Upper lobe of right lung (tissue), 1 donor: ENCODE data around the gene ANKMY1. TPM values are rescaled to one million over a fixed set of nuclear protein-coding genes. Genes with fewer than 3 reads are reported as not detected.
A peak's percentile ranks its signal among the peaks of the same experiment; 100 is the strongest.

Experiments used
- ATAC-seq: fragments of 200-7000 bp; cut with Tn5 transposase; one replicate; pipeline ENCODE4 v1.9.1; 2020; ENCODE audit warnings: mild to moderate bottlenecking, moderate library complexity
- DNase-seq: peaks from one replicate; pipeline ENCODE4 v3.0.0-alpha.2; 2020
- H3K27ac ChIP-seq: fragments of 200-600 bp; one replicate; pipeline ENCODE4 v1.8.0; 2022
- H3K27me3 ChIP-seq: fragments of 200-600 bp; one replicate; pipeline ENCODE4 v1.8.0; 2022; ENCODE audit warnings: mild to moderate bottlenecking
- H3K36me3 ChIP-seq: fragments of 200-600 bp; one replicate; pipeline ENCODE4 v1.8.0; 2022
- H3K4me1 ChIP-seq: fragments of 200-600 bp; one replicate; pipeline ENCODE4 v1.8.0; 2022
- H3K4me3 ChIP-seq: fragments of 200-600 bp; one replicate; pipeline ENCODE4 v1.8.0; 2022; ENCODE audit warnings: mild to moderate bottlenecking
- H3K9me3 ChIP-seq: fragments of 200-600 bp; one replicate; pipeline ENCODE4 v1.8.0; 2022
- CTCF ChIP-seq: fragments of 200-600 bp; IDR thresholded peaks from one replicate; pipeline ENCODE4 v1.8.0; 2022; ENCODE audit warnings: antibody characterized with exemption
- intact Hi-C: fragments of 100-400 bp; cut with DNase I; formaldehyde crosslinking; loops from one replicate; pipeline ENCODE4 v1.11.0; 2022
- total RNA-seq: library from RNA; stranded (reverse); fragmentation: NEBNext Ultra II Directional; extraction: Animal tissue kit (Norgen Biotek cat#: 25700); gene quantifications from one replicate; pipeline ENCODE4 v1.2.1, GENCODE V29; 2021
- donor health status: DM: no; HTN: yes; CAD: no; lungs with severe emphysema.

The ANKMY1 gene
- total RNA-seq, 1 donor from 2014 or later, result 19.3 TPM

- no peaks in the 10 kb centered on the region for H3K36me3 ChIP-seq
- ATAC-seq, result no peak
- H3K4me3 ChIP-seq, result no peak overlapping the region
- no peaks in the 10 kb centered on the region for H3K9me3 ChIP-seq
- H3K4me1 ChIP-seq, result peaks cover under 1% of the 10 kb centered on the region
- TF ChIP-seq CTCF, result no peak
- no peaks in the 10 kb centered on the region for H3K27me3 ChIP-seq
- intact Hi-C loops, result no loop called here
- no peak for DNase-seq
- no peak overlapping the region for H3K27ac ChIP-seq
Measured at GRCh38 chr2:240514631-240515030, 43.2 kb downstream of the ANKMY1 start.

GRCh38 chr2:240513549-240514287 lies 44.1 kb downstream of the ANKMY1 start:
- DNase-seq (peak; percentile 93), ATAC-seq (peak; percentile 97)
- Histone ChIP-seq H3K36me3 (no peaks in the 10 kb centered on the region), H3K27me3 (no peaks in the 10 kb centered on the region), H3K27ac (no peak overlapping the region), H3K9me3 (no peaks in the 10 kb centered on the region), H3K4me1 (no peaks in the 10 kb centered on the region), H3K4me3 (no peak overlapping the region)
- intact Hi-C loops, result no loop called here
- peak; percentile 84 for TF ChIP-seq CTCF

GRCh38 chr2:240512666-240513535 lies 44.9 kb downstream of the ANKMY1 start:
- H3K4me3 ChIP-seq, result no peak overlapping the region
- no peaks in the 10 kb centered on the region for H3K4me1 ChIP-seq
- H3K9me3 ChIP-seq, result no peaks in the 10 kb centered on the region
- peak; percentile 62 for DNase-seq
- no peaks in the 10 kb centered on the region for H3K36me3 ChIP-seq
- TF ChIP-seq CTCF, result no peak
- no peak overlapping the region for H3K27ac ChIP-seq
- no peak for ATAC-seq
- no peaks in the 10 kb centered on the region for H3K27me3 ChIP-seq
- intact Hi-C loops, result no loop called here

- no peak for TF ChIP-seq CTCF
- ATAC-seq (no peak), DNase-seq (no peak)
- no peaks in the 10 kb centered on the region for H3K36me3 ChIP-seq
- no peaks in the 10 kb centered on the region for H3K9me3 ChIP-seq
- no peak overlapping the region for H3K4me3 ChIP-seq
- intact Hi-C loops, result no loop called here
- no peaks in the 10 kb centered on the region for H3K27me3 ChIP-seq
- no peaks in the 10 kb centered on the region for H3K4me1 ChIP-seq
- no peak overlapping the region for H3K27ac ChIP-seq
Measured at GRCh38 chr2:240512109-240512485, 45.7 kb downstream of the ANKMY1 start.

GRCh38 chr2:240511351-240512108 lies 46.3 kb downstream of the ANKMY1 start:
- Histone ChIP-seq H3K4me3 (no peak overlapping the region), H3K27me3 (no peaks in the 10 kb centered on the region), H3K36me3 (no peaks in the 10 kb centered on the region), H3K4me1 (no peaks in the 10 kb centered on the region), H3K27ac (no peak overlapping the region), H3K9me3 (no peaks in the 10 kb centered on the region)
- ATAC-seq, result no peak
- intact Hi-C loops, result no loop called here
- no peak for DNase-seq
- no peak for TF ChIP-seq CTCF
